Activated naive CD8-positive, alpha-beta T cell treated with anti-CD3 and anti-CD28 coated beads, Interleukin-2, amount 10 ng/mL, durations not matched to agents 7 days and 5 days (primary cell): Measurements from ENCODE around the gene RESP18. TPM values are rescaled to one million over a fixed set of nuclear protein-coding genes. Genes with fewer than 3 reads are reported as not detected.

Source experiments
- microRNA-seq: library from miRNA; unstranded; fragments of <30 nt; microRNA quantifications from one replicate; pipeline ENCODE4 v1.2.0, GENCODE V29; 2022
- total RNA-seq, 2 experiments: library from RNA; stranded (reverse); gene quantifications; one replicate each; pipeline ENCODE4 v1.2.3, GENCODE V29; 2021

RESP18 gene
- total RNA-seq, 2 experiments from 2014 or later: not detected

Small RNA genes lying within 50 kb of the gene (microRNA-seq; reads per million reads assigned to microRNA genes)
- not detected for gene MIR153-1

Other genes starting within 250 kb of the RESP18 start
- 10 to 100 TPM; 16.7 to 17.1 TPM for gene NHEJ1, start 171.9 kb downstream of the RESP18 start, total RNA-seq
- 1 to 10 TPM; 4.4 to 4.7 TPM for gene SLC23A3, start 162.7 kb downstream of the RESP18 start, total RNA-seq
- 10 to 100 TPM; 77.3 to 77.6 TPM for gene CNPPD1, start 155.8 kb downstream of the RESP18 start, total RNA-seq
- 100 to 1,000 TPM; 129 TPM for gene RETREG2, start 154.5 kb downstream of the RESP18 start, total RNA-seq
- 10 to 100 TPM; 68.1 to 69.8 TPM for gene ZFAND2B, start 126.0 kb downstream of the RESP18 start, total RNA-seq
- gene ABCB6, start 113.8 kb downstream of the RESP18 start, total RNA-seq: 10 to 100 TPM; 13.1 to 14.3 TPM
- 10 to 100 TPM; 56.0 to 62.1 TPM for gene ATG9A, start 103.1 kb downstream of the RESP18 start, total RNA-seq
- gene ANKZF1, start 102.9 kb downstream of the RESP18 start, total RNA-seq: 100 to 1,000 TPM; 170 to 177 TPM
- gene GLB1L, start 87.3 kb downstream of the RESP18 start, total RNA-seq: 1 to 10 TPM; 3.3 to 4.1 TPM
- 10 to 100 TPM; 34.0 to 36.0 TPM for gene STK16, start 87.3 kb downstream of the RESP18 start, total RNA-seq
- gene TUBA4B, start 79.5 kb downstream of the RESP18 start, total RNA-seq: not detected
- 100 to 1,000 TPM; 237 to 266 TPM for gene TUBA4A, start 78.8 kb downstream of the RESP18 start, total RNA-seq
- 10 to 100 TPM; 65.9 to 67.5 TPM for gene DNAJB2, start 53.4 kb downstream of the RESP18 start, total RNA-seq
- gene PTPRN, start 23.3 kb downstream of the RESP18 start, total RNA-seq: not detected
- 10 to 100 TPM; 63.2 to 69.0 TPM for gene DNPEP, start 55.2 kb upstream of the RESP18 start, total RNA-seq
- gene DES, start 85.6 kb upstream of the RESP18 start, total RNA-seq: not detected
- 10 to 100 TPM; 18.1 to 23.6 TPM for gene SPEG, start 102.1 kb upstream of the RESP18 start, total RNA-seq
- gene GMPPA, start 166.1 kb upstream of the RESP18 start, total RNA-seq: 10 to 100 TPM; 31.3 to 32.6 TPM
- under 1 TPM; 0.08 to 0.09 TPM for gene ASIC4, start 181.7 kb upstream of the RESP18 start, total RNA-seq
- gene CHPF, start 211.1 kb upstream of the RESP18 start, total RNA-seq: 1 to 10 TPM; 7.7 to 8.1 TPM
- gene TMEM198, start 211.3 kb upstream of the RESP18 start, total RNA-seq: 1 to 10 TPM in 1 of 2 experiments, under 1 TPM in 1; 0.85 to 1.1 TPM
- not detected for gene OBSL1, start 238.8 kb upstream of the RESP18 start, total RNA-seq
- gene INHA, start 239.6 kb upstream of the RESP18 start, total RNA-seq: not detected